GM12878 (cell line): ENCODE measurements around the gene MST1. TPM values are rescaled to one million over a fixed set of nuclear protein-coding genes. Genes with fewer than 3 reads are reported as not detected.

Source experiments
- ATAC-seq: fragments of 200-7000 bp; cut with Tn5 transposase; 3 replicates; pipeline ENCODE4 v1.9.1; 2020; ENCODE audit warnings: mild to moderate bottlenecking, moderate library complexity
- BruUV-seq: library from RNA; stranded (reverse); fragments of 400-500 nt; replicated peaks from 2 replicates; lab custom pipeline; 2021; lab: Mats Ljungman, UMichigan
- CTCF ChIA-PET: fragments of 300-600 bp; sonication (Branson Sonifier 250); formaldehyde crosslinking; extraction: SDS; loops from one replicate; lab custom pipeline; 2021; ENCODE audit warnings: inconsistent platforms; lab: Yijun Ruan, JAX
- POLR2A ChIA-PET: fragments of 350-600 bp; formaldehyde crosslinking; extraction: SDS; loops from one replicate; lab custom pipeline; 2021; ENCODE audit warnings: inconsistent platforms; lab: Charles Lee
- RAD21 ChIA-PET: fragments of 300-600 bp; sonication (Branson Sonifier 250); formaldehyde crosslinking; loops from one replicate; lab custom pipeline; 2023; ENCODE audit warnings: antibody characterized with exemption; ENCODE audit not compliant: unreplicated experiment; lab: Charles Lee
- SMC1A ChIA-PET: fragments of 300-600 bp; sonication (Branson Sonifier 250); formaldehyde crosslinking; loops from one replicate; lab custom pipeline; 2023; ENCODE audit not compliant: unreplicated experiment, uncharacterized antibody; lab: Charles Lee
- DNase-seq: peaks from one replicate; pipeline ENCODE4 v3.0.0-alpha.2; 2011; ENCODE audit warnings: low read depth, low spot score
- FAIRE-seq: peaks from 3 replicates; lab custom pipeline; 2011; peaks lifted over from hg19 to GRCh38; lab: Jason Lieb, UNC
- H2AFZ ChIP-seq: 2 replicates; pipeline ENCODE4 v1.6.0; 2011; ENCODE audit warnings: low read depth, low read length, control low read depth; ENCODE audit not compliant: control insufficient read depth
- H3K27ac ChIP-seq: 2 replicates; pipeline ENCODE4 v1.5.1; 2011; ENCODE audit warnings: control low read depth; ENCODE audit not compliant: control insufficient read depth, insufficient read depth
- H3K27me3 ChIP-seq, 2 experiments: replicated peaks in 1 of 2; 2 replicates each; pipeline versions ENCODE4 v1.6.0 to v1.6.1; 2011; ENCODE audit warnings: low read length in 1 of 2; ENCODE audit not compliant: control insufficient read depth in 2 of 2, insufficient read depth in 2 of 2
- H3K36me3 ChIP-seq, 2 experiments: 2 replicates each; pipeline ENCODE4 v1.5.1; 2011; ENCODE audit warnings: low read length in 1 of 2; ENCODE audit not compliant: control insufficient read depth in 2 of 2, insufficient read depth in 2 of 2
- H3K4me1 ChIP-seq: 2 replicates; pipeline ENCODE4 v1.6.1; 2011; ENCODE audit warnings: mild to moderate bottlenecking, low read length, moderate library complexity, mixed read lengths; ENCODE audit not compliant: control insufficient read depth, insufficient read depth
- H3K4me2 ChIP-seq: 2 replicates; pipeline ENCODE4 v1.6.0; 2011; ENCODE audit warnings: control low read depth; ENCODE audit not compliant: control insufficient read depth, insufficient read depth
- H3K4me3 ChIP-seq: fragments of 200-600 bp; sonication (generic); 2 replicates; pipeline ENCODE4 v1.5.1; 2016
- H3K79me2 ChIP-seq: 2 replicates; pipeline ENCODE4 v1.6.0; 2011; ENCODE audit warnings: low read length; ENCODE audit not compliant: control insufficient read depth, insufficient read depth
- H3K9ac ChIP-seq: 2 replicates; pipeline ENCODE4 v1.8.0; 2011; ENCODE audit warnings: low read length, control low read depth, mixed read lengths; ENCODE audit not compliant: control insufficient read depth, insufficient read depth
- H3K9me3 ChIP-seq: replicated peaks from 3 replicates; pipeline ENCODE4 v1.5.1; 2011; ENCODE audit warnings: mild to moderate bottlenecking, low read length; ENCODE audit not compliant: control insufficient read depth, insufficient read depth
- H4K20me1 ChIP-seq: 2 replicates; pipeline ENCODE4 v1.6.0; 2011; ENCODE audit not compliant: control insufficient read depth, insufficient read depth
- ATF2 ChIP-seq: IDR thresholded peaks from 2 replicates; pipeline ENCODE4 v1.6.1; 2012; ENCODE audit warnings: low read length, inconsistent platforms
- IRF3 ChIP-seq: fragments of 450-650 bp; IDR thresholded peaks from 2 replicates; pipeline ENCODE4 v1.6.1; 2014; ENCODE audit warnings: mild to moderate bottlenecking
- MXI1 ChIP-seq: fragments of 150-350 bp; IDR thresholded peaks from 2 replicates; pipeline ENCODE4 v1.6.1; 2011; ENCODE audit warnings: low read depth, mild to moderate bottlenecking, inconsistent platforms, low read length, improper control_type of control experiment
- PBX3 ChIP-seq: IDR thresholded peaks from 2 replicates; pipeline ENCODE4 v1.6.1; 2011; ENCODE audit warnings: mild to moderate bottlenecking, low read depth, low read length, moderate library complexity; ENCODE audit not compliant: insufficient replicate concordance
- RUNX3 ChIP-seq: IDR thresholded peaks from 2 replicates; pipeline ENCODE4 v1.6.1; 2012; ENCODE audit warnings: low read length, inconsistent platforms
- SP1 ChIP-seq: IDR thresholded peaks from one replicate; pipeline ENCODE4 v1.6.1; 2011; ENCODE audit warnings: low read depth, low read length
- SUZ12 ChIP-seq: fragments of 200-600 bp; sonication (generic); IDR thresholded peaks from one replicate; pipeline ENCODE4 v1.6.1; 2018; ENCODE audit warnings: antibody characterized with exemption, mild to moderate bottlenecking; ENCODE audit not compliant: unreplicated experiment
- ZNF217 ChIP-seq: fragments of 450-650 bp; IDR thresholded peaks from 2 replicates; pipeline ENCODE4 v1.6.1; 2017; ENCODE audit warnings: antibody characterized with exemption, mild to moderate bottlenecking
- ZNF24 ChIP-seq: fragments of 450-650 bp; IDR thresholded peaks from 2 replicates; pipeline ENCODE4 v1.6.1; 2017; ENCODE audit warnings: antibody characterized with exemption, mild to moderate bottlenecking
- ZNF384 ChIP-seq: IDR thresholded peaks from 2 replicates; pipeline ENCODE4 v1.6.1; 2012; ENCODE audit warnings: low read depth, mild to moderate bottlenecking, low read length, improper control_type of control experiment, borderline replicate concordance
- WGBS: methylation state at CpG from one replicate; pipeline ENCODE4 v1.1.6; 2016; ENCODE audit warnings: low lambda C conversion rate; ENCODE audit not compliant: insufficient replicate concordance, insufficient coverage; ENCODE audit errors: missing lambda C conversion rate; 5-methylcytosine and 5-hydroxymethylcytosine counted together
- in situ Hi-C: fragments of 300-500 bp; cut with MboI; formaldehyde crosslinking; loops from 9 replicates; pipeline ENCODE4 v1.14.3; 2018; ENCODE audit warnings: mixed read lengths
- intact Hi-C: fragments of 100-400 bp; cut with micrococcal nuclease; formaldehyde crosslinking; loops from one replicate; pipeline ENCODE4 v1.14.2; 2022; ENCODE audit not compliant: unreplicated experiment
- polyA plus RNA-seq, 11 experiments: library from polyadenylated mRNA; depleted of rRNA in 4 of 11; unstranded in 6 of 11; stranded (reverse) in 5 of 11; fragments of >200 nt; fragmentation: Nextera tagmentation in 4 of 11; fragmentation: Illumina TruSeq in 1 of 11; extraction: Ambion mirVana in 4 of 11; extraction: Trizol in 1 of 11; gene quantifications; 1 replicate in 1 of 11; 2 replicates in 10 of 11; pipeline versions ENCODE4 v1.2.1 to v1.2.3, GENCODE V29; 2011 to 2016; ENCODE audit warnings: inconsistent platforms in 2 of 11, missing spikeins in 2 of 11, low read depth in 1 of 11
- total RNA-seq, 4 experiments: library from RNA; depleted of rRNA in 3 of 4; stranded (reverse); fragments of >200 nt in 3 of 4; fragmentation: Illumina TruSeq in 1 of 4; extraction: Trizol in 1 of 4; gene quantifications; 2 replicates each; pipeline versions ENCODE4 v1.2.1 to v1.2.3, GENCODE V29; 2013 to 2021

The MST1 gene
- total and polyA plus RNA-seq, 10 of the 15 experiments (the other 5 are each of a cell fraction or from before 2014, with no cell fraction given), result 1.2 to 25.5 (median 4.1) TPM

GRCh38 chr3:49668861-49669260 is 20.4 kb downstream of the MST1 start:
- peaks cover 5% of the 10 kb centered on the region for H3K4me1 ChIP-seq
- ChIA-PET POLR2A (no interaction called here), RAD21 (interaction anchor here (0.8 to 1.6 kb wide), 2 partner anchors 114 to 129 kb away, joined by 4 to 13 read pairs; partner anchors contain the start of gene BSN), CTCF (interaction anchor here (5.3 kb wide), 1 partner anchor 130 kb away, joined by 210 read pairs; no protein-coding TSS in a partner anchor), SMC1A (interaction anchor here (1.8 kb wide), 1 partner anchor 129 kb away, joined by 4 read pairs; no protein-coding TSS in a partner anchor)
- H3K4me3 ChIP-seq, result no peak overlapping the region
- TF ChIP-seq ZNF24 (no peak), ZNF384 (no peak), ATF2 (no peak), IRF3 (no peak), SUZ12 (no peak), PBX3 (no peak), SP1 (no peak), MXI1 (no peak), ZNF217 (no peak), RUNX3 (no peak)
- H3K27me3 ChIP-seq, result no peaks in the 10 kb centered on the region
- ATAC-seq (no peak), FAIRE-seq (no peak), DNase-seq (no peak)
- no peaks in the 10 kb centered on the region for H4K20me1 ChIP-seq
- BruUV-seq, result no TSS peak
- no peak overlapping the region for H3K27ac ChIP-seq
- intact Hi-C loops (no loop called here), in situ Hi-C loops (no loop called here)
- H3K9me3 ChIP-seq, result no peaks in the 10 kb centered on the region
- WGBS, result 55% methylated on average over 5 of the region's 5 CpGs
- no peak overlapping the region for H2AFZ ChIP-seq
- no peak overlapping the region for H3K9ac ChIP-seq
- no peak overlapping the region for H3K4me2 ChIP-seq
- peaks cover 6% of the 10 kb centered on the region for H3K79me2 ChIP-seq
- no peaks in the 10 kb centered on the region for H3K36me3 ChIP-seq
